SK-N-SH (cell line): ENCODE measurements around the gene DNPH1. TPM values are rescaled to one million over a fixed set of nuclear protein-coding genes. Genes with fewer than 3 reads are reported as not detected.

ENCODE experiments used
- CTCF ChIA-PET: fragments of 300-600, 350-600 bp; formaldehyde crosslinking; extraction: SDS; loops from one replicate; lab custom pipeline; 2021; lab: Yijun Ruan, JAX
- POLR2A ChIA-PET: fragments of 350-600 bp; sonication (Branson Sonifier 250); formaldehyde crosslinking; extraction: SDS; loops from one replicate; lab custom pipeline; 2020; ENCODE audit warnings: antibody characterized with exemption, inconsistent platforms; lab: Yijun Ruan, JAX
- DNase-seq: peaks from one replicate; pipeline ENCODE4 v3.0.0; 2012
- H2AFZ ChIP-seq: fragments of 200-600 bp; sonication (generic); 2 replicates; pipeline ENCODE4 v1.8.1; 2016; ENCODE audit warnings: antibody characterized with exemption, mild to moderate bottlenecking, low read depth
- H3F3A ChIP-seq: fragments of 200-600 bp; sonication (generic); replicated peaks from 2 replicates; pipeline ENCODE3; 2016; ENCODE audit warnings: antibody characterized with exemption, mild to moderate bottlenecking; ENCODE audit not compliant: insufficient read depth
- H3K27ac ChIP-seq, 2 experiments: fragments of 200-500 bp in 1 of 2; fragments of 200-600 bp in 1 of 2; sonication (Bioruptor generic) in 1 of 2; sonication (generic), shearing (Covaris generic) in 1 of 2; 2 replicates each; pipeline versions ENCODE4 v1.5.1 to v1.6.1; 2014 to 2016; ENCODE audit warnings: low read depth in 2 of 2, inconsistent platforms in 1 of 2, low read length in 1 of 2, mild to moderate bottlenecking in 1 of 2, mixed read lengths in 1 of 2
- H3K27me3 ChIP-seq: fragments of 200-600 bp; sonication (generic), shearing (Covaris generic); 2 replicates; pipeline ENCODE4 v1.6.1; 2016; ENCODE audit warnings: mixed run types; ENCODE audit not compliant: insufficient read depth
- H3K36me3 ChIP-seq, 2 experiments: fragments of 200-500 bp in 1 of 2; fragments of 200-600 bp in 1 of 2; sonication (Bioruptor generic) in 1 of 2; sonication (generic) in 1 of 2; replicated peaks in 1 of 2; 2 replicates each; pipeline versions ENCODE3 to v1.5.1; 2014 to 2016; ENCODE audit warnings: low read length in 1 of 2, mild to moderate bottlenecking in 1 of 2; ENCODE audit not compliant: insufficient read depth in 2 of 2, control insufficient read depth in 1 of 2
- H3K4me1 ChIP-seq, 2 experiments: fragments of 200-500 bp in 1 of 2; fragments of 200-600 bp in 1 of 2; sonication (Bioruptor generic) in 1 of 2; sonication (generic), shearing (Covaris generic) in 1 of 2; 2 replicates each; pipeline versions ENCODE4 v1.5.1 to v1.6.1; 2014 to 2016; ENCODE audit warnings: low read depth in 1 of 2, low read length in 1 of 2, mixed run types in 1 of 2; ENCODE audit not compliant: insufficient read depth in 2 of 2, control insufficient read depth in 1 of 2
- H3K4me2 ChIP-seq: fragments of 200-600 bp; sonication (generic), shearing (Covaris generic); 2 replicates; pipeline ENCODE4 v1.6.1; 2017; ENCODE audit warnings: mixed run types
- H3K4me3 ChIP-seq, 2 experiments: fragments of 200-500 bp in 1 of 2; fragments of 200-600 bp in 1 of 2; sonication (Bioruptor generic) in 1 of 2; sonication (generic), shearing (Covaris generic) in 1 of 2; 2 replicates each; pipeline versions ENCODE4 v1.5.1 to v1.8.1; 2014 to 2016; ENCODE audit warnings: low read depth in 2 of 2, inconsistent platforms in 1 of 2, low read length in 1 of 2, mild to moderate bottlenecking in 1 of 2, mixed read lengths in 1 of 2, moderate library complexity in 1 of 2
- H3K79me2 ChIP-seq: fragments of 200-600 bp; sonication (generic); 2 replicates; pipeline ENCODE4 v1.8.1; 2017; ENCODE audit warnings: mild to moderate bottlenecking; ENCODE audit not compliant: insufficient read depth
- H3K9ac ChIP-seq: fragments of 200-600 bp; sonication (generic); 2 replicates; pipeline ENCODE4 v1.6.1; 2017; ENCODE audit warnings: mixed run types
- H3K9me2 ChIP-seq: fragments of 200-600 bp; sonication (generic); 2 replicates; pipeline ENCODE4 v1.6.1; 2017; ENCODE audit warnings: mixed run types
- H3K9me3 ChIP-seq: fragments of 200-600 bp; sonication (generic); 2 replicates; pipeline ENCODE4 v1.6.1; 2017; ENCODE audit warnings: mixed run types, mild to moderate bottlenecking, moderate library complexity
- H4K20me1 ChIP-seq: fragments of 200-600 bp; sonication (generic); 2 replicates; pipeline ENCODE4 v1.6.1; 2017; ENCODE audit warnings: mild to moderate bottlenecking, mixed run types; ENCODE audit not compliant: insufficient read depth
- CTCF ChIP-seq: fragments of 200-600 bp; sonication (generic); IDR thresholded peaks from 2 replicates; pipeline ENCODE4 v1.6.1; 2017; ENCODE audit warnings: antibody characterized with exemption, mild to moderate bottlenecking, moderate library complexity
- FOSL2 ChIP-seq: IDR thresholded peaks from 2 replicates; pipeline ENCODE4 v1.4.0; 2012; ENCODE audit warnings: low read depth, mild to moderate bottlenecking, moderate library complexity, borderline replicate concordance
- FOXM1 ChIP-seq: IDR thresholded peaks from 2 replicates; pipeline ENCODE4 v1.4.0; 2012; ENCODE audit warnings: low read depth, mild to moderate bottlenecking
- GATA2 ChIP-seq: sonication (generic); formaldehyde crosslinking; IDR thresholded peaks from 2 replicates; pipeline ENCODE4 v1.5.0; 2020; ENCODE audit warnings: mild to moderate bottlenecking, missing genetic modification reagents
- MAX ChIP-seq: IDR thresholded peaks from 2 replicates; pipeline ENCODE4 v1.4.0; 2012; ENCODE audit warnings: low read depth
- MEF2A ChIP-seq: IDR thresholded peaks from 2 replicates; pipeline ENCODE4 v1.4.0; 2012; ENCODE audit warnings: low read depth, borderline replicate concordance
- NRF1 ChIP-seq: IDR thresholded peaks from 2 replicates; pipeline ENCODE4 v1.6.1; 2012; ENCODE audit warnings: low read depth, mild to moderate bottlenecking, low read length
- POLR2AphosphoS5 ChIP-seq: IDR thresholded peaks from 2 replicates; pipeline ENCODE4 v1.6.1; 2012; ENCODE audit warnings: low read depth, low read length
- RAD21 ChIP-seq: IDR thresholded peaks from 2 replicates; pipeline ENCODE4 v1.6.1; 2012; ENCODE audit warnings: mild to moderate bottlenecking, low read length
- RFX5 ChIP-seq: IDR thresholded peaks from 2 replicates; pipeline ENCODE4 v1.6.1; 2012; ENCODE audit warnings: mild to moderate bottlenecking, improper control_type of control experiment, low read length
- RXRA ChIP-seq: IDR thresholded peaks from 2 replicates; pipeline ENCODE4 v1.4.0; 2012; ENCODE audit warnings: low read depth, mild to moderate bottlenecking, borderline replicate concordance
- SIN3A ChIP-seq: IDR thresholded peaks from 2 replicates; pipeline ENCODE4 v1.6.1; 2012; ENCODE audit warnings: low read depth, mild to moderate bottlenecking, low read length, moderate library complexity, borderline replicate concordance
- SMC3 ChIP-seq: IDR thresholded peaks from 2 replicates; pipeline ENCODE4 v1.6.1; 2012; ENCODE audit warnings: low read depth, low read length, improper control_type of control experiment
- TCF12 ChIP-seq: IDR thresholded peaks from 2 replicates; pipeline ENCODE4 v1.4.0; 2012
- USF2 ChIP-seq: fragments of 150-350 bp; IDR thresholded peaks from 2 replicates; pipeline ENCODE4 v1.6.1; 2017; ENCODE audit warnings: antibody characterized with exemption, low read length, low read depth, borderline replicate concordance
- WGBS: methylation state at CpG from one replicate; pipeline ENCODE4 v1.1.6; 2017; ENCODE audit warnings: low lambda C conversion rate; 5-methylcytosine and 5-hydroxymethylcytosine counted together
- polyA plus RNA-seq, 3 experiments: library from polyadenylated mRNA; depleted of rRNA; stranded (reverse); fragments of >200 nt; gene quantifications; 2 replicates each; pipeline ENCODE4 v1.2.3, GENCODE V29; 2012

Gene DNPH1
- polyA plus RNA-seq, 1 of the 3 experiments (the other 2 are of a cell fraction): 287 TPM

GRCh38 chr6:43263314-43264178 is 34.3 kb upstream of the DNPH1 start:
- no peaks in the 10 kb centered on the region for H4K20me1 ChIP-seq
- POLR2A ChIA-PET: no interaction called here

DNA sequence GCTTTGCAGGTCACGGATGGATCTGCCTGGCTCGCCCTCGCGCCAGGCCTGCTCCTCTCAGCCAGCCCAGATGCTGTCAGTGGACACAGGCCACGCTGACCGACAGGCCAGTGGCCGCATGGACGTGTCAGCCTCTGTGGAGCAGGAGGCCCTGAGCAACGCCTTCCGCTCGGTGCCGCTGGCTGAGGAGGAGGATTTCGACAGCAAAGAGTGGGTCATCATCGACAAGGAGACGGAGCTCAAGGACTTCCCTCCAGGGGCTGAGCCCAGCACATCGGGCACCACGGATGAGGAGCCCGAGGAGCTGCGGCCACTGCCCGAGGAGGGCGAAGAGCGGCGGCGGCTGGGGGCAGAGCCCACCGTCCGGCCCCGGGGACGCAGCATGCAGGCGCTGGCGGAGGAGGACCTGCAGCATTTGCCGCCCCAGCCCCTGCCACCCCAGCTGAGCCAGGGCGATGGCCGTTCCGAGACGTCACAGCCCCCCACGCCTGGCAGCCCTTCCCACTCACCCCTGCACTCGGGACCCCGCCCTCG is 33.6 kb upstream of the DNPH1 start:
- no peaks in the 10 kb centered on the region for H3K79me2 ChIP-seq
- no peak overlapping the region for H3K27ac ChIP-seq
- H3K4me2 ChIP-seq: no peak overlapping the region
- DNase-seq: no peak
- CTCF ChIA-PET: interaction anchor here (1.0 kb wide), 1 partner anchor 13 kb away, joined by 3 read pairs; no protein-coding TSS in a partner anchor
- H3K9me3 ChIP-seq: no peaks in the 10 kb centered on the region
- TF ChIP-seq GATA2 (CRISPR knock-in tag) (no peak), USF2 (no peak), NRF1 (no peak), CTCF (no peak), MEF2A (no peak), RFX5 (no peak), SMC3 (no peak), TCF12 (no peak), FOSL2 (no peak), MAX (no peak), FOXM1 (no peak), SIN3A (no peak), POLR2AphosphoS5 (no peak)
- H2AFZ ChIP-seq: no peak overlapping the region
- 93% methylated on average over 24 of the region's 39 CpGs for WGBS
- H3K36me3 ChIP-seq: no peaks in the 10 kb centered on the region
- H4K20me1 ChIP-seq: no peaks in the 10 kb centered on the region
- H3K4me3 ChIP-seq: no peak overlapping the region
- POLR2A ChIA-PET: no interaction called here
- H3K9me2 ChIP-seq: no peaks in the 10 kb centered on the region
- H3F3A ChIP-seq: no peaks in the 10 kb centered on the region
- no peaks in the 10 kb centered on the region; a peak in 1 of 4 replicates for H3K4me1 ChIP-seq
- no peak overlapping the region for H3K9ac ChIP-seq
- no peaks in the 10 kb centered on the region for H3K27me3 ChIP-seq

More at GRCh38 chr6:43263314-43264178, 34.3 kb upstream of the DNPH1 start:
- Histone ChIP-seq H3K9me3 (no peaks in the 10 kb centered on the region), H3K27ac (no peak overlapping the region), H3K9ac (no peak overlapping the region), H3F3A (no peaks in the 10 kb centered on the region), H3K9me2 (no peaks in the 10 kb centered on the region), H3K4me1 (peaks cover 0 to 6% of the 10 kb centered on the region in 2 experiments; a peak in 1 of 4 replicates), H3K4me2 (no peak overlapping the region), H3K79me2 (no peaks in the 10 kb centered on the region), H2AFZ (no peak overlapping the region), H3K4me3 (no peak overlapping the region; a peak in 1 of 4 replicates), H3K36me3 (no peaks in the 10 kb centered on the region), H3K27me3 (no peaks in the 10 kb centered on the region)
- TF ChIP-seq SMC3: peak; percentile 70
- peak; percentile 77 for TF ChIP-seq CTCF
- no peak for TF ChIP-seq RXRA
- no peak for TF ChIP-seq FOSL2
- TF ChIP-seq RAD21: peak; percentile 77
- no peak for TF ChIP-seq MAX
- CTCF ChIA-PET: interaction anchor here (0.8 to 1.0 kb wide), 2 partner anchors 12 to 14 kb away, joined by 3 read pairs; no protein-coding TSS in a partner anchor
- DNase-seq: peak; percentile 68
- 74% methylated on average over 8 of the region's 12 CpGs for WGBS
